Measurements from ENCODE around the gene MMRN1. TPM values are rescaled to one million over a fixed set of nuclear protein-coding genes. Genes with fewer than 3 reads are reported as not detected.

MMRN1 gene
- total RNA-seq, 1 donor = 0.45 TPM

DNA sequence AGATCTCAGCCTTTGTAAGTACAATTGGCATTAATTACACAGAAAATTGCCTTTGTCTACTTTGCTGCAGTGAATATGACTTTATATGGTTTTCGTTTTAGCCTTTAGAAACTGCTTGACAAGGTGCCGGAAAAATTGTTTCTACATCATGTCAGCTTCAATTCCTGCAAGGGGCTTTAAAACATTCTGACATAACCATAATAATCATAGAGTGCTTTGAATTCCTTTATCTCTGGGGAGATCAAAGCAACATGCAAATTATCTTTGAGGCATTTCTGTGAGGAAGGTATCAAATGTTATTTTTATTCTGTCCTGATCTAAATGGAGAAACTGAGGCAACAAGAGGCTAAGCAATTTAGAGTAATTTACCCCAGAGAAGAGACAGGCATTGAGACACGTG, 57.8 kb downstream of the MMRN1 start:
- DNase-seq (ENCODE audit: low read depth) = no peak
- TF ChIP-seq, protein P1, sequence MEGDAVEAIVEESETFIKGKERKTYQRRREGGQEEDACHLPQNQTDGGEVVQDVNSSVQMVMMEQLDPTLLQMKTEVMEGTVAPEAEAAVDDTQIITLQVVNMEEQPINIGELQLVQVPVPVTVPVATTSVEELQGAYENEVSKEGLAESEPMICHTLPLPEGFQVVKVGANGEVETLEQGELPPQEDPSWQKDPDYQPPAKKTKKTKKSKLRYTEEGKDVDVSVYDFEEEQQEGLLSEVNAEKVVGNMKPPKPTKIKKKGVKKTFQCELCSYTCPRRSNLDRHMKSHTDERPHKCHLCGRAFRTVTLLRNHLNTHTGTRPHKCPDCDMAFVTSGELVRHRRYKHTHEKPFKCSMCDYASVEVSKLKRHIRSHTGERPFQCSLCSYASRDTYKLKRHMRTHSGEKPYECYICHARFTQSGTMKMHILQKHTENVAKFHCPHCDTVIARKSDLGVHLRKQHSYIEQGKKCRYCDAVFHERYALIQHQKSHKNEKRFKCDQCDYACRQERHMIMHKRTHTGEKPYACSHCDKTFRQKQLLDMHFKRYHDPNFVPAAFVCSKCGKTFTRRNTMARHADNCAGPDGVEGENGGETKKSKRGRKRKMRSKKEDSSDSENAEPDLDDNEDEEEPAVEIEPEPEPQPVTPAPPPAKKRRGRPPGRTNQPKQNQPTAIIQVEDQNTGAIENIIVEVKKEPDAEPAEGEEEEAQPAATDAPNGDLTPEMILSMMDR (IDR thresholded peaks at IDR 0.05; ENCODE audit: insufficient read depth, low read length) = no peak
- H3K4me3 ChIP-seq (ENCODE audit: low read depth, low read length) = no peak overlapping the region

DNA sequence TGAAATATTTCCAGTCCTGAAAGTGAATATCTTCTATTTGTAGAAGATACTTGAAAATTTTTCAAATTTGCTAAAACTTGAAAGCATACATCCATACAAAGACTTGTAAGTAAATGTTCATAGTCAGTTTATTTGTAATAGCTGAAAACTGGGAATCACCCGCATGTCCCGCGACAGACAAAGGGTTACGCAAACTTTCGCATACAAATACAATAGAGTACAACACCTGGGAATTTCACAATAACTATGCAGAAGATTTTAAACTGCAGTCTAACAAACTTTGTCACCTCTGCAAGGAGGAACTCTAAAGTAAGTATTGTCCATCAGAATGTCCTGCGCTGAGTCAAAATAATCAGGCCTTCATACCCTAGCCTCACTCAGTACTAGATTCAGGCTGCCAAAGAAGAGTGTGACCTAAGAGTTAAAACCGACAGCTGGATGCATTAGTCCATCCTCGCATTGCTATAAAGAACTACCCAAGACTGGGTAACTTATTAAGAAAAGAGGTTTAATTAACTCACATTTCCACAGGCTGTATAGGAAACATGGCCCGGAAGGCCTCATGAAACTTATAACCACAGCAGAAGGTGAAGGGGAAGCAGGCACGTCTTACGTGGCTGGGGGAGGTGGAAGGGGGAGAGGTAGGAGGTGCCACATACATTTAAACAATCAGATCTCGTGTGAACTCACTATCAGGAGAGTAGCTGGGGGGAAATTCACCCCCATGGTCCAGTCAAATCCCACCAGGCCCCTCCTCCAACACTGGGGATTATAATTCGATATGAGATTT, 60.4 kb downstream of the MMRN1 start:
- no peak overlapping the region for H3K4me3 ChIP-seq (ENCODE audit: low read depth, low read length)
- DNase-seq (ENCODE audit: low read depth) = no peak
- TF ChIP-seq, protein P1 (IDR thresholded peaks at IDR 0.05; ENCODE audit: insufficient read depth, low read length) = no peak

- no peak for DNase-seq (ENCODE audit: low read depth)
- TF ChIP-seq, protein P1 (IDR thresholded peaks at IDR 0.05; ENCODE audit: insufficient read depth, low read length) = no peak
- no peak overlapping the region for H3K4me3 ChIP-seq (ENCODE audit: low read depth, low read length)
Measured at GRCh38 chr4:89957046-89957926, 62.6 kb downstream of the MMRN1 start.

GRCh38 chr4:89981789-89982334, 87.2 kb downstream of the MMRN1 start:
- no peak overlapping the region for H3K4me3 ChIP-seq (ENCODE audit: low read depth, low read length)
- TF ChIP-seq, protein P1 (IDR thresholded peaks at IDR 0.05; ENCODE audit: insufficient read depth, low read length) = no peak
- DNase-seq (ENCODE audit: low read depth) = no peak

- TF ChIP-seq, protein P1 (IDR thresholded peaks at IDR 0.05; ENCODE audit: insufficient read depth, low read length) = no peak
- no peak for DNase-seq (ENCODE audit: low read depth)
- no peak overlapping the region for H3K4me3 ChIP-seq (ENCODE audit: low read depth, low read length)
Measured at GRCh38 chr4:89988268-89988667, 93.6 kb downstream of the MMRN1 start.

- no peak for DNase-seq (ENCODE audit: low read depth)
- no peak overlapping the region for H3K4me3 ChIP-seq (ENCODE audit: low read depth, low read length)
- TF ChIP-seq, protein P1 (IDR thresholded peaks at IDR 0.05; ENCODE audit: insufficient read depth, low read length) = no peak
Measured at GRCh38 chr4:89992744-89993143, 98.1 kb downstream of the MMRN1 start.
